ENCODE results near the gene ELAVL4. TPM values are rescaled to one million over a fixed set of nuclear protein-coding genes. Genes with fewer than 3 reads are reported as not detected.
"Not testable (repeated sequence)": the region's sequence is repeated elsewhere in the genome, so short reads cannot be mapped to it uniquely, and the experiment has no call there.

The ELAVL4 gene
- total RNA-seq, 2 donors from 2014 or later, result 0.54 to 1.5 TPM

DNA sequence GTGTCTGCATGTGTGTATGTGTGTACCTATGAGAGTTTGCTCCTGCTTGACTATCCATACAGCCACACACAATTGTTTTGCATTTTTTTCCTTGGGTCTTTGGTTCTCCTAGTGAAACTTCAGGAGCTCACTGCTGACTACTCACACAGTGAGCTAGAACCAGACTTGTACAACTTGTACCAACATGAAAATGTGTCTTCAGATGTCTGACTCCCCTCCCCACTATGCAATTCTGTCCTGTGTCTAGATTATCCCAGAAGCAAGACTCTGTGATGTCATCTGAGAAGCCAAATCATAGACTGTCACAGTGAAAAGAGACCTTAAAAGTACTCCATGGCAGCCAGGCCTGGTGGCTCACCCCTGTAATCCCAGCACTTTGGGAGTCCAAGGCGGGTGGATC is 49.7 kb downstream of the ELAVL4 start:
- H3K9ac ChIP-seq (ENCODE audit: low read depth in 2 of 2, low read length in 2 of 2), result no peak overlapping the region
- no peaks in the 10 kb centered on the region for H3K36me3 ChIP-seq
- TF ChIP-seq, protein P1, sequence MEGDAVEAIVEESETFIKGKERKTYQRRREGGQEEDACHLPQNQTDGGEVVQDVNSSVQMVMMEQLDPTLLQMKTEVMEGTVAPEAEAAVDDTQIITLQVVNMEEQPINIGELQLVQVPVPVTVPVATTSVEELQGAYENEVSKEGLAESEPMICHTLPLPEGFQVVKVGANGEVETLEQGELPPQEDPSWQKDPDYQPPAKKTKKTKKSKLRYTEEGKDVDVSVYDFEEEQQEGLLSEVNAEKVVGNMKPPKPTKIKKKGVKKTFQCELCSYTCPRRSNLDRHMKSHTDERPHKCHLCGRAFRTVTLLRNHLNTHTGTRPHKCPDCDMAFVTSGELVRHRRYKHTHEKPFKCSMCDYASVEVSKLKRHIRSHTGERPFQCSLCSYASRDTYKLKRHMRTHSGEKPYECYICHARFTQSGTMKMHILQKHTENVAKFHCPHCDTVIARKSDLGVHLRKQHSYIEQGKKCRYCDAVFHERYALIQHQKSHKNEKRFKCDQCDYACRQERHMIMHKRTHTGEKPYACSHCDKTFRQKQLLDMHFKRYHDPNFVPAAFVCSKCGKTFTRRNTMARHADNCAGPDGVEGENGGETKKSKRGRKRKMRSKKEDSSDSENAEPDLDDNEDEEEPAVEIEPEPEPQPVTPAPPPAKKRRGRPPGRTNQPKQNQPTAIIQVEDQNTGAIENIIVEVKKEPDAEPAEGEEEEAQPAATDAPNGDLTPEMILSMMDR (IDR thresholded peaks at IDR 0.05), result no peak
- no peaks in the 10 kb centered on the region for H3K27me3 ChIP-seq
- no peak for DNase-seq
- no peak overlapping the region for H3K4me3 ChIP-seq
- no peak overlapping the region for H3K27ac ChIP-seq
- no peaks in the 10 kb centered on the region for H3K4me1 ChIP-seq
- H3K9me3 ChIP-seq, result no peaks in the 10 kb centered on the region
- intact Hi-C loops (cut with DNase I), result no loop called here

DNA sequence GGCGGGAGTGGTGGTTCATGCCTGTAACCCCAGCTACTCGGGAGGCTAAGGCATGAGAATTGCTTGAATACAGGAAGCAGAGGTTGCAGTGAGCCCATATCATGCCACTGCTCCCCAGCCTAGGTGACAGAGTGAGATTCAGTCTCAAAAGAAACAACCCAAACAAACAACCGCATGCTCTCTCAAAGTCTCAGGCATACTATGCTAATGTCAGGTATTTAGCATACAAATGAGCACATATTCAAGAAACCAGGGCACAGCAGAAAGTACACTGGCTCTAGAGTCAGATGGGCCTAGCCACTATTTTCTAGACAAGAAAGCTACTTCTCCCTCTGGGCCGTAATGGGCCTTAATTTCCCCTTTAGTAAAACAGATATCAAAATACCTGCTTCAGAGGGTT is 55.0 kb downstream of the ELAVL4 start:
- TF ChIP-seq, protein P1 (IDR thresholded peaks at IDR 0.05), result no peak
- Histone ChIP-seq H3K9me3 (no peaks in the 10 kb centered on the region), H3K27me3 (no peaks in the 10 kb centered on the region), H3K36me3 (no peaks in the 10 kb centered on the region), H3K9ac (ENCODE audit: low read depth in 2 of 2, low read length in 2 of 2) (no peak overlapping the region), H3K4me1 (no peaks in the 10 kb centered on the region), H3K4me3 (no peak overlapping the region), H3K27ac (no peak overlapping the region)
- intact Hi-C loops (cut with DNase I), result no loop called here
- no peak for DNase-seq

DNA sequence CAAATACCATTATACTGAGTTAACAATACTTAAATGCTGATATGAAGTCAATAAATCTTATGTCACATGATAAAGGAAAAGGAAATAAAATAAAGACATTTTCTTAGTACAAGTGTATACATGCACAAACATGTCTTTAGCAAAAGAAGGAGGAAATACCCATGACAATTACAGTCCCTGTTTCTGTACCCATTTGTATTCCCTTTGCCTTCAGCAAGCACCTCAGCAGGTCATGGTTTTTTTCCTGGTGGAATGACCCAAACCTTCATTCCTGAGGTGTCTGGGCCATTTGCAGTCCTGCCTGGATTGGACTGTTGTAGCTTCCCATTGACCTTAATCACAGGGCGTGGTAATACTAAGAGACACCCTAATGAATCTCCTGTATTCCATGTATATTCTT is 57.6 kb downstream of the ELAVL4 start:
- intact Hi-C loops (cut with DNase I); H3K4me3 ChIP-seq; H3K4me1 ChIP-seq; H3K9me3 ChIP-seq; H3K36me3 ChIP-seq; H3K27ac ChIP-seq; H3K9ac ChIP-seq (ENCODE audit: low read depth in 2 of 2, low read length in 2 of 2); H3K27me3 ChIP-seq; DNase-seq: not testable (repeated sequence)

DNA sequence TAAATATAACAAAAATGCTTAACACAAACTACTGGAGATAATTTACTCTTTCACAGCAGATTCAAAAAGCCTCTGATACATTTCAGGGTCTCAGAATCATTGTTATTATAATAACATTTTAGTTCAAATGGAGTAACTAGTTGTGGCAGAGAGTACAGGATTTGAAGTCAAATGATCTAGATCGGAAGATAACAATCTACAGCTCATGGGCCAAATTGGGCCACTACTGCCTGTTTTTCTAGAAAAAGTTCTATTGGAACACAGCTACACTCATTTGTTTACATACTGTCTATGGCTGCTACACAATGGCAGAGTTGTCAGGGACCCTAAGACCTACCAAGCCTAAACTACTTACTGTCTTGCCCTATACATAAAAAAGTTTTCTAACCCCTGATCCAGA is 63.6 kb downstream of the ELAVL4 start:
- no peak for DNase-seq
- no peak overlapping the region for H3K9ac ChIP-seq (ENCODE audit: low read depth in 2 of 2, low read length in 2 of 2)
- intact Hi-C loops (cut with DNase I), result no loop called here
- H3K9me3 ChIP-seq, result no peaks in the 10 kb centered on the region
- no peaks in the 10 kb centered on the region for H3K36me3 ChIP-seq
- TF ChIP-seq, protein P1 (IDR thresholded peaks at IDR 0.05), result no peak
- no peaks in the 10 kb centered on the region for H3K27me3 ChIP-seq
- H3K27ac ChIP-seq, result no peak overlapping the region
- no peaks in the 10 kb centered on the region for H3K4me1 ChIP-seq
- no peak overlapping the region for H3K4me3 ChIP-seq

GRCh38 chr1:50174101-50174500 is 65.4 kb downstream of the ELAVL4 start:
- Histone ChIP-seq H3K4me1 (no peaks in the 10 kb centered on the region), H3K36me3 (no peaks in the 10 kb centered on the region), H3K9me3 (no peaks in the 10 kb centered on the region), H3K27me3 (no peaks in the 10 kb centered on the region), H3K27ac (no peak overlapping the region), H3K4me3 (no peak overlapping the region), H3K9ac (ENCODE audit: low read depth in 2 of 2, low read length in 2 of 2) (no peak overlapping the region)
- intact Hi-C loops (cut with DNase I), result no loop called here
- no peak for DNase-seq
- TF ChIP-seq, protein P1 (IDR thresholded peaks at IDR 0.05), result no peak

- Histone ChIP-seq H3K27ac (no peak overlapping the region), H3K36me3 (no peaks in the 10 kb centered on the region), H3K9me3 (no peaks in the 10 kb centered on the region), H3K4me3 (no peak overlapping the region), H3K27me3 (no peaks in the 10 kb centered on the region), H3K9ac (ENCODE audit: low read depth in 2 of 2, low read length in 2 of 2) (no peak overlapping the region), H3K4me1 (no peaks in the 10 kb centered on the region)
- intact Hi-C loops (cut with DNase I), result no loop called here
- no peak for DNase-seq
- TF ChIP-seq, protein P1 (IDR thresholded peaks at IDR 0.05), result no peak
These were observed 67.3 kb downstream of the ELAVL4 start for GRCh38 chr1:50175719-50176639.

Data from colonic mucosa (tissue), 4 donors.